Ecto neural progenitor cell (in vitro differentiated cells): ENCODE results near the gene SELENOO.

Experiments used
- DNase-seq: peaks from one replicate; pipeline ENCODE4 v3.0.0-alpha.2; 2018; ENCODE audit warnings: low spot score

Gene SELENOO

GRCh38 chr22:50185375-50186087 is 15.3 kb upstream of the SELENOO start, which contains the start of gene TRABD:
TRABD (plus strand) TSS chr22:50185913; CDS start chr22:50193061, 7,148 bp downstream.
- DNase-seq, result peak; percentile 95

GRCh38 chr22:50186181-50186714 is 14.6 kb upstream of the SELENOO start:
- DNase-seq, result no peak

GRCh38 chr22:50186761-50187523 is 13.9 kb upstream of the SELENOO start:
- no peak for DNase-seq

- DNase-seq, result no peak
Observed at GRCh38 chr22:50188356-50188755, 12.5 kb upstream of the SELENOO start.

GRCh38 chr22:50189184-50189848 is 11.5 kb upstream of the SELENOO start:
- DNase-seq, result no peak

GRCh38 chr22:50189849-50190181 is 11.0 kb upstream of the SELENOO start:
- no peak for DNase-seq

- DNase-seq, result peak; percentile 80
Observed at GRCh38 chr22:50190182-50190940, 10.4 kb upstream of the SELENOO start.

GRCh38 chr22:50190941-50191741 is 9.7 kb upstream of the SELENOO start:
- DNase-seq, result no peak

DNA sequence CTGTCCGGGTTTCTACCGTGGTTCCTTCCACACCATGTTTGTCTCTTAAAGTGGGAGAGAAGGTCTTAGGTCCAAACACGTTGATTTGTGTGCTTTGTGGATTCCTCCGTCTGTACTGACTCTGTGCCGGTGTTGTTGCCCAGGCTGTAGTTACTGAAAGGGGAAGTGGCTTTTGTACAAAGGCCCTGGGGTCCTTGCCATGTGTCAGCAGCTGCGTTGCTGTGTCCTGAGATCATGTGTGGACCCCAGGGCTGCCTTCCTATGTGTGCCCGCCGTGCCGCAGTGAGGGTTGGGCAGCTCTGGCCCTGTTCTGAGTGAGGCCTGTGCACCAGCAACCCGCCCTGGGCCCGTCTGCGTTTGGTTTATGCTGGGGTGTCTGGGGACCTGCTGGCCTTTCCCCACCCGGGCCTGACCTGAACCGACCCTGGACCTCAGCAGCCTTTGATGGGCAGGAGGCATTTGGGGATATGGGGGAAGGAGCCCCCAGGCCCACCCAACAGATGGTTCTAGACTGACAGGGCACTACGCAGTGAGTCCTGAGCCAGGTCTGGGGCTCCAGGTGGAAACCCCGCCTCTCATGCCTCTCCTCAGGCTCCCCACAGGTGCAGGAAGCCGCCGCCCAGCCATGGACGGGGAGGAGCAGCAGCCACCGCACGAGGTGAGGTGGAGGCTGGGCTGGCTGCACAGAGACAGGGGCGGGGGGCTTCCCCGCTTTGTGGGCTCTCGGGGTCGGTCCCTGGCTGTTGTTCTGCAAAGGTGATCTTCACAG is 8.2 kb upstream of the SELENOO start:
- no peak for DNase-seq

GRCh38 chr22:50193621-50194020 is 7.2 kb upstream of the SELENOO start:
- DNase-seq, result no peak

GRCh38 chr22:50194037-50194805 is 6.6 kb upstream of the SELENOO start:
- DNase-seq, result no peak

DNA sequence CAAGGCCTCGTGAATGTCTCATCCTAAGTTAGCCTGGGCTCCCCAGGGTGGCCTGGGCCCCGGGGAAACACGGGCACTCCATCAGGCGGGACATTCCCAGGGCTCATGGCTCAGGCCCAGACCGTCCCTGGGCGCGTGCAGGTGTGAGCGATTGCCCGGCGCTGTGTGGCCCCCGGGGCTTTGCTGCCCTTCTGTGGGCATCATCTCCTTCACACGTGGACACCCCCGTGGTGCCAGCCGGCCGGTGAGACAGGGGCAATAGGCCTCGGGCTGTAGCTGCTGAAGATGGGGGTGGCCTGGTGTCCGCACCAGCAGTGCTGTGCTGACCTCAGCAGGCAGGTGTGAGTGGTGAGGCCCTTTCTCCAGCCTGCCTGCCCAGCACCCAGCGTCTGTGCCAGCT is 4.6 kb upstream of the SELENOO start:
- DNase-seq, result no peak

GRCh38 chr22:50197000-50197800 is 3.6 kb upstream of the SELENOO start:
- no peak for DNase-seq

GRCh38 chr22:50197856-50198623 is 2.8 kb upstream of the SELENOO start:
- no peak for DNase-seq

GRCh38 chr22:50198624-50199017 is 2.2 kb upstream of the SELENOO start:
- DNase-seq, result no peak

DNA sequence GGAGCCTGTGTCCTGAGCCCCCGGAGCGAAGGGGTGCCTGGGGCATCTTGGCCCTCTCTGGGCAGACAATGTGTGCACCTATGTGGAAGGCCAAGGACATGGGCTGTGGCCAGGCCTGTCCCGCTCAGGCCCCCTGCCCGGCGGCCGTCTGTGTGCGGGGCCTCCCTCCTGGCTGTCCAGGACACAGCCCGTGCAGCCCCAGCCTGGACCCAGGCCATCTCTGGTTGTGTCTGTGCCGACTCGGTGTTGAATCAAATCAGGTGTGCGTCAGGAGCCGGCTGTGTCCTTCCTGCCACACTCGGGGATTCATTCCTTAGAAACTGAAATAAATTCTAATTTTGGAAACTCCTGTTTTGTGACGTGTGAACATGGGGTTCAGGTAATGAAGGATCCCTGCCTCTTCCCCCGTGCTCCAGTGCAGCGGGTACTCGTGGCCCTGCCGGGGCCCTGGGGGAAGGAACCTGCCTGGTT is 1.5 kb upstream of the SELENOO start:
- DNase-seq, result no peak

- DNase-seq, result peak; percentile 68
Observed at GRCh38 chr22:50199829-50200460, 866 bp upstream of the SELENOO start.
